Gastroesophageal sphincter (tissue), 4 donors: Measurements from ENCODE around the gene PTPRN2. TPM values are rescaled to one million over a fixed set of nuclear protein-coding genes. Genes with fewer than 3 reads are reported as not detected.

ENCODE experiments used
- ATAC-seq: fragments of 150-250 bp; one replicate; pipeline ENCODE4 v1.9.1; 2016; ENCODE audit warnings: mild to moderate bottlenecking, moderate library complexity
- H3K27ac ChIP-seq, 4 donors: fragments of 200-600 bp; sonication (generic) in 3 of 4; 1 replicate in 3 of 4; 2 replicates in 1 of 4; pipeline ENCODE4 v1.5.1; 2016 to 2019
- H3K27me3 ChIP-seq: fragments of 200-600 bp; sonication (generic); one replicate; pipeline ENCODE4 v1.5.1; 2019
- H3K36me3 ChIP-seq, 2 donors: fragments of 200-600 bp; sonication (generic); one replicate each; pipeline ENCODE4 v1.5.1; 2019; ENCODE audit warnings: control low read depth in 1 of 2
- H3K4me1 ChIP-seq, 3 donors: fragments of 200-600 bp; sonication (generic); 1 replicate in 2 of 3; 2 replicates in 1 of 3; pipeline ENCODE4 v1.5.1; 2016 to 2019; ENCODE audit warnings: control low read depth in 2 of 3
- H3K4me3 ChIP-seq, 2 donors: fragments of 200-600 bp; sonication (generic); one replicate each; pipeline ENCODE4 v1.5.1; 2019; ENCODE audit warnings: mild to moderate bottlenecking in 1 of 2, moderate library complexity in 1 of 2
- H3K9me3 ChIP-seq, 3 donors: fragments of 200-600 bp; sonication (generic); one replicate each; pipeline ENCODE4 v1.5.1; 2017 to 2019; ENCODE audit warnings: control low read depth in 2 of 3
- EP300 ChIP-seq: sonication (generic); formaldehyde crosslinking; IDR thresholded peaks from one replicate; pipeline ENCODE4 v1.6.1; 2017; ENCODE audit warnings: antibody characterized with exemption, mild to moderate bottlenecking
- POLR2A ChIP-seq, 2 donors: fragments of 450-650 bp; IDR thresholded peaks; one replicate each; pipeline ENCODE4 v1.6.1; 2017; ENCODE audit warnings: antibody characterized with exemption in 2 of 2, mild to moderate bottlenecking in 2 of 2, moderate library complexity in 1 of 2
- POLR2AphosphoS5 ChIP-seq: sonication (generic); formaldehyde crosslinking; IDR thresholded peaks from one replicate; pipeline ENCODE4 v1.6.1; 2017; ENCODE audit warnings: antibody characterized with exemption
- WGBS, 2 donors: methylation state at CpG; one replicate each; pipeline ENCODE4 v1.1.5; 2018; ENCODE audit warnings: low coverage in 1 of 2; 5-methylcytosine and 5-hydroxymethylcytosine counted together
- total RNA-seq, 4 donors: library from RNA; depleted of rRNA; stranded (reverse); fragments of >200 nt; gene quantifications; one replicate each; pipeline ENCODE4 v1.1.0, GENCODE V29; 2016
- TF ChIP-seq, protein P1 (sequence below), 4 experiments: fragments of 200-600 bp in 2 of 4; fragments of 450-650 bp in 2 of 4; sonication (generic) in 1 of 4; IDR thresholded peaks; one replicate each; pipeline ENCODE4 v1.5.1; 2017 to 2019; ENCODE audit warnings: antibody characterized with exemption in 4 of 4, mild to moderate bottlenecking in 2 of 4, moderate library complexity in 2 of 4

The PTPRN2 gene
- total RNA-seq, 4 donors from 2014 or later: 1.7 to 4.7 (median 3.3) TPM

DNA sequence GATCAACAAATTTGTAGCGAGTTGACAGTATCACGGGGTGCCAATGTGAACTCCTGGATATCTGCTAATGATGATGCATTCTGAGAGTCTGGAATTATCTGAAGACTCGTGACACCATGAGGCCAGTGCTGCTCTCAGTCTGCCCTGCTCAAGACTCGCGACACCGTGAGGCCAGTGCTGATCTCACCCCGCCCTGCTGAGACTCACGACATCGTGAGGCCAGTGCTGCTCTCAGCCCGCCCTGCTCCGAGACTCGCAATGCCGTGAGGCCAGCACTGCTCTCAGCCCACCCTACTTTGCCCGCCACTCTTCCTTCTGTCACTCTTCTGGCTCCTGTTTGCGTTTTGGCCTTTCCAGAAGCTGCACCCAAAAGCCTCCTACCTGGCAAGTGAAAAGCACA is 411.8 kb downstream of the PTPRN2 start:
- WGBS, 2 donors: 85 to 90% methylated on average over 2 to 4 of the region's 15 CpGs
- TF ChIP-seq POLR2AphosphoS5: no peak
- TF ChIP-seq, protein P1, sequence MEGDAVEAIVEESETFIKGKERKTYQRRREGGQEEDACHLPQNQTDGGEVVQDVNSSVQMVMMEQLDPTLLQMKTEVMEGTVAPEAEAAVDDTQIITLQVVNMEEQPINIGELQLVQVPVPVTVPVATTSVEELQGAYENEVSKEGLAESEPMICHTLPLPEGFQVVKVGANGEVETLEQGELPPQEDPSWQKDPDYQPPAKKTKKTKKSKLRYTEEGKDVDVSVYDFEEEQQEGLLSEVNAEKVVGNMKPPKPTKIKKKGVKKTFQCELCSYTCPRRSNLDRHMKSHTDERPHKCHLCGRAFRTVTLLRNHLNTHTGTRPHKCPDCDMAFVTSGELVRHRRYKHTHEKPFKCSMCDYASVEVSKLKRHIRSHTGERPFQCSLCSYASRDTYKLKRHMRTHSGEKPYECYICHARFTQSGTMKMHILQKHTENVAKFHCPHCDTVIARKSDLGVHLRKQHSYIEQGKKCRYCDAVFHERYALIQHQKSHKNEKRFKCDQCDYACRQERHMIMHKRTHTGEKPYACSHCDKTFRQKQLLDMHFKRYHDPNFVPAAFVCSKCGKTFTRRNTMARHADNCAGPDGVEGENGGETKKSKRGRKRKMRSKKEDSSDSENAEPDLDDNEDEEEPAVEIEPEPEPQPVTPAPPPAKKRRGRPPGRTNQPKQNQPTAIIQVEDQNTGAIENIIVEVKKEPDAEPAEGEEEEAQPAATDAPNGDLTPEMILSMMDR (IDR thresholded peaks at IDR 0.05): no peak
- TF ChIP-seq POLR2A (IDR thresholded peaks at IDR 0.05): no peak
- no peak for TF ChIP-seq EP300
- Histone ChIP-seq H3K9me3 (peaks cover 0 to 36% (median 0%) of the 10 kb centered on the region in 3 donors), H3K36me3 (no peaks in the 10 kb centered on the region), H3K4me1 (no peaks in the 10 kb centered on the region), H3K27ac (no peak overlapping the region), H3K4me3 (no peak overlapping the region), H3K27me3 (peaks cover 5% of the 10 kb centered on the region)
- no peak for ATAC-seq

GRCh38 chr7:158174947-158175346 is 412.7 kb downstream of the PTPRN2 start:
- Histone ChIP-seq H3K4me1 (no peaks in the 10 kb centered on the region), H3K36me3 (no peaks in the 10 kb centered on the region), H3K4me3 (no peak overlapping the region), H3K27ac (no peak overlapping the region), H3K27me3 (peaks cover 3% of the 10 kb centered on the region), H3K9me3 (peaks cover 0 to 36% (median 0%) of the 10 kb centered on the region in 3 donors)
- no CpG with 5 or more reads among the region's 12 CpGs for WGBS, 2 donors
- ATAC-seq: no peak
- TF ChIP-seq, protein P1 (IDR thresholded peaks at IDR 0.05): no peak
- no peak for TF ChIP-seq POLR2A (IDR thresholded peaks at IDR 0.05)
- no peak for TF ChIP-seq EP300
- TF ChIP-seq POLR2AphosphoS5: no peak

DNA sequence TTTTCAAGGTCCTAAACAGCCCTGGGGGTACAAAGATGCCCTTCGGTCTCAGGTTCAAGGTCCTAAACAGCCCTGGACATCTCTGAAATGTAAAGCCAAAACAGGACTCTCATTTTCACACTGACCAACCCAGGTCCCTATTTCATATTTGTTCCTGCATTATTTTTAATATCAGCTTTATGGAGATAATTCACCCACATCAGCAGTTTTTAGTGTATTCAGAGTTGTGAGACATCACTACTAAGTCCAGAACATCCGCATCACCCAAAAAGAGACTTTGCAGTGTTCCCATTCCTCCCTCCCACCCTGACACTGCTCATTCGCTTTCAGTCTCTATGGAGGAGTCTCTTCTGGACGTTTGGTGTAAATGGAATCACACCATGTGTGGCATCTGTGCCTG is 420.2 kb downstream of the PTPRN2 start:
- no peak overlapping the region for H3K4me3 ChIP-seq
- no peaks in the 10 kb centered on the region for H3K4me1 ChIP-seq
- no peak overlapping the region for H3K27ac ChIP-seq

GRCh38 chr7:158166386-158167340 is 421.0 kb downstream of the PTPRN2 start:
- H3K4me1 ChIP-seq: no peaks in the 10 kb centered on the region
- H3K27ac ChIP-seq: no peak overlapping the region
- WGBS, 2 donors: 85 to 86% methylated on average over 8 to 20 of the region's 41 CpGs
- TF ChIP-seq, protein P1 (IDR thresholded peaks at IDR 0.05): no peak
- TF ChIP-seq EP300 (no peak), POLR2A (IDR thresholded peaks at IDR 0.05) (no peak), POLR2AphosphoS5 (no peak)
- peaks cover 11% of the 10 kb centered on the region for H3K27me3 ChIP-seq
- ATAC-seq: no peak
- H3K36me3 ChIP-seq: no peaks in the 10 kb centered on the region
- H3K9me3 ChIP-seq: peaks cover 0 to 24% (median 0%) of the 10 kb centered on the region in 3 donors
- no peak overlapping the region for H3K4me3 ChIP-seq

More for the DNA sequence above, 420.2 kb downstream of the PTPRN2 start:
- Histone ChIP-seq H3K36me3 (no peaks in the 10 kb centered on the region), H3K27me3 (peaks cover 11% of the 10 kb centered on the region), H3K9me3 (peaks cover 0 to 25% (median 0%) of the 10 kb centered on the region in 3 donors)
- ATAC-seq: no peak
- TF ChIP-seq POLR2A (IDR thresholded peaks at IDR 0.05): no peak
- TF ChIP-seq POLR2AphosphoS5: no peak
- no peak for TF ChIP-seq EP300
- TF ChIP-seq, protein P1 (IDR thresholded peaks at IDR 0.05): no peak
- 65 to 83% methylated on average over 4 of the region's 4 CpGs for WGBS, 2 donors
